IMR-90 (cell line): ENCODE results near the gene ETV6.

Experiments
- BHLHE40 ChIP-seq: fragments of 150-350 bp; IDR thresholded peaks from 2 replicates; pipeline ENCODE4 v1.6.1; 2016; ENCODE audit warnings: mild to moderate bottlenecking, low read depth, low read length
- CHD1 ChIP-seq: IDR thresholded peaks from 2 replicates; pipeline ENCODE4 v1.6.1; 2012; ENCODE audit warnings: low read depth, low read length, improper control_type of control experiment
- CTCF ChIP-seq: conservative IDR thresholded peaks from 2 replicates; pipeline ENCODE4 v1.5.1; 2012; ENCODE audit warnings: mild to moderate bottlenecking, low read depth, low read length, improper control_type of control experiment
- ELK1 ChIP-seq: fragments of 150-350 bp; IDR thresholded peaks from 2 replicates; pipeline ENCODE4 v1.6.1; 2016; ENCODE audit warnings: low read depth, mild to moderate bottlenecking, low read length, moderate library complexity, borderline replicate concordance
- MAFK ChIP-seq: IDR thresholded peaks from 2 replicates; pipeline ENCODE4 v1.6.1; 2012; ENCODE audit warnings: low read depth, low read length, improper control_type of control experiment
- POLR2A ChIP-seq: IDR thresholded peaks from 2 replicates; pipeline ENCODE4 v1.6.1; 2012; ENCODE audit warnings: mild to moderate bottlenecking, low read depth, low read length

- TF ChIP-seq CTCF (no peak), BHLHE40 (no peak), POLR2A (no peak), ELK1 (no peak), CHD1 (no peak), MAFK (no peak)
These were observed 12.9 kb downstream of the ETV6 start for GRCh38 chr12:11662369-11662768.
